Transverse colon (tissue), 4 donors: ENCODE results near the gene ZNF618. TPM values are rescaled to one million over a fixed set of nuclear protein-coding genes. Genes with fewer than 3 reads are reported as not detected.

Experiments used
- DNase-seq: peaks from one replicate; pipeline ENCODE4 v3.0.0-alpha.2; 2019
- H3K27ac ChIP-seq, 4 donors: fragments of 200-600 bp; sonication (generic); 2 replicates each; pipeline ENCODE4 v1.5.1; 2016 to 2018; ENCODE audit warnings: inconsistent platforms in 4 of 4
- H3K27me3 ChIP-seq: fragments of 200-600 bp; sonication (generic); 2 replicates; pipeline ENCODE4 v1.5.1; 2017; ENCODE audit warnings: inconsistent platforms
- H3K36me3 ChIP-seq, 4 donors: fragments of 200-600 bp; sonication (generic); 2 replicates each; pipeline ENCODE4 v1.5.1; 2017 to 2019; ENCODE audit warnings: inconsistent platforms in 4 of 4
- H3K4me1 ChIP-seq, 4 donors: fragments of 200-600 bp; sonication (generic); 2 replicates each; pipeline ENCODE4 v1.5.1; 2017 to 2020; ENCODE audit warnings: inconsistent platforms in 4 of 4
- H3K4me3 ChIP-seq, 4 donors: fragments of 200-600 bp; sonication (generic); 1 replicate in 1 of 4; 2 replicates in 3 of 4; pipeline versions ENCODE4 v1.5.1 to v1.6.1; 2017 to 2019; ENCODE audit warnings: inconsistent platforms in 4 of 4
- H3K9me3 ChIP-seq, 2 donors: fragments of 200-600 bp; sonication (generic); 2 replicates each; pipeline ENCODE4 v1.5.1; 2017 to 2019; ENCODE audit warnings: inconsistent platforms in 2 of 2
- EP300 ChIP-seq: sonication (generic); formaldehyde crosslinking; IDR thresholded peaks from one replicate; pipeline ENCODE4 v1.6.1; 2017; ENCODE audit warnings: antibody characterized with exemption, low read depth
- POLR2A ChIP-seq: fragments of 450-650 bp; IDR thresholded peaks from one replicate; pipeline ENCODE4 v1.6.1; 2016; ENCODE audit warnings: antibody characterized with exemption, mild to moderate bottlenecking, moderate library complexity
- POLR2AphosphoS5 ChIP-seq, 3 donors: sonication (generic); formaldehyde crosslinking; IDR thresholded peaks; one replicate each; pipeline ENCODE4 v1.6.1; 2016; ENCODE audit warnings: antibody characterized with exemption in 3 of 3
- WGBS, 2 donors: methylation state at CpG; one replicate each; pipeline ENCODE4 v1.1.5; 2018; ENCODE audit warnings: low coverage in 1 of 2; 5-methylcytosine and 5-hydroxymethylcytosine counted together
- in situ Hi-C, 4 donors: fragments of 200-750 bp; cut with MboI; loops; one replicate each; pipeline versions ENCODE4 v1.15.0 to v1.15.1; 2017; ENCODE audit warnings: low sequenced_read_pairs in 3 of 4, low pct_ligation_motif_present in 1 of 4, low pct_unique_long_range_greater_than_20kb in 1 of 4
- intact Hi-C: fragments of 100-400 bp; cut with DNase I; formaldehyde crosslinking; loops from one replicate; pipeline ENCODE4 v1.15.1; 2023; ENCODE audit warnings: low total_unique reads
- total RNA-seq, 4 donors: library from RNA; depleted of rRNA; stranded (reverse); fragments of >200 nt; gene quantifications; one replicate each; pipeline ENCODE4 v1.1.0, GENCODE V29; 2016
- TF ChIP-seq, protein P1 (sequence below), 5 experiments: fragments of 200-600 bp in 3 of 5; fragments of 450-650 bp in 2 of 5; sonication (generic) in 3 of 5; IDR thresholded peaks; 1 replicate in 2 of 5; 2 replicates in 3 of 5; pipeline ENCODE4 v1.5.1; 2016 to 2017; ENCODE audit warnings: antibody characterized with exemption in 5 of 5, inconsistent platforms in 3 of 5, mild to moderate bottlenecking in 2 of 5, moderate library complexity in 1 of 5

The ZNF618 gene
- total RNA-seq, 4 donors from 2014 or later = 2.2 to 8.6 (median 4.0) TPM

- Histone ChIP-seq H3K4me3 (no peak overlapping the region), H3K27me3 (no peaks in the 10 kb centered on the region), H3K36me3 (no peaks in the 10 kb centered on the region), H3K4me1 (peaks cover 0 to 18% (median 2%) of the 10 kb centered on the region in 4 donors), H3K9me3 (no peaks in the 10 kb centered on the region), H3K27ac (no peak overlapping the region)
- DNase-seq = no peak
- in situ Hi-C loops = no loop called here
- intact Hi-C loops = no loop called here
- no peak for TF ChIP-seq POLR2A
- no peak for TF ChIP-seq EP300
- TF ChIP-seq POLR2AphosphoS5 (IDR thresholded peaks at IDR 0.05) = no peak
- TF ChIP-seq, protein P1, sequence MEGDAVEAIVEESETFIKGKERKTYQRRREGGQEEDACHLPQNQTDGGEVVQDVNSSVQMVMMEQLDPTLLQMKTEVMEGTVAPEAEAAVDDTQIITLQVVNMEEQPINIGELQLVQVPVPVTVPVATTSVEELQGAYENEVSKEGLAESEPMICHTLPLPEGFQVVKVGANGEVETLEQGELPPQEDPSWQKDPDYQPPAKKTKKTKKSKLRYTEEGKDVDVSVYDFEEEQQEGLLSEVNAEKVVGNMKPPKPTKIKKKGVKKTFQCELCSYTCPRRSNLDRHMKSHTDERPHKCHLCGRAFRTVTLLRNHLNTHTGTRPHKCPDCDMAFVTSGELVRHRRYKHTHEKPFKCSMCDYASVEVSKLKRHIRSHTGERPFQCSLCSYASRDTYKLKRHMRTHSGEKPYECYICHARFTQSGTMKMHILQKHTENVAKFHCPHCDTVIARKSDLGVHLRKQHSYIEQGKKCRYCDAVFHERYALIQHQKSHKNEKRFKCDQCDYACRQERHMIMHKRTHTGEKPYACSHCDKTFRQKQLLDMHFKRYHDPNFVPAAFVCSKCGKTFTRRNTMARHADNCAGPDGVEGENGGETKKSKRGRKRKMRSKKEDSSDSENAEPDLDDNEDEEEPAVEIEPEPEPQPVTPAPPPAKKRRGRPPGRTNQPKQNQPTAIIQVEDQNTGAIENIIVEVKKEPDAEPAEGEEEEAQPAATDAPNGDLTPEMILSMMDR (IDR thresholded peaks at IDR 0.05) = no peak
Measured at GRCh38 chr9:113952676-113953075, 76.6 kb downstream of the ZNF618 start.

GRCh38 chr9:113953531-113953930, 77.4 kb downstream of the ZNF618 start:
- in situ Hi-C loops = no loop called here
- intact Hi-C loops = no loop called here
- H3K27ac ChIP-seq = no peak overlapping the region
- WGBS, 2 donors = 84 to 93% methylated on average over 2 of the region's 2 CpGs
- no peaks in the 10 kb centered on the region for H3K27me3 ChIP-seq
- no peaks in the 10 kb centered on the region for H3K9me3 ChIP-seq
- H3K36me3 ChIP-seq = no peaks in the 10 kb centered on the region
- H3K4me3 ChIP-seq = no peak overlapping the region
- no peak for DNase-seq
- peaks cover 3 to 26% (median 10%) of the 10 kb centered on the region in 4 donors for H3K4me1 ChIP-seq
- TF ChIP-seq POLR2AphosphoS5 (IDR thresholded peaks at IDR 0.05) = no peak
- no peak for TF ChIP-seq EP300
- TF ChIP-seq POLR2A = no peak
- TF ChIP-seq, protein P1 (IDR thresholded peaks at IDR 0.05) = no peak

DNA sequence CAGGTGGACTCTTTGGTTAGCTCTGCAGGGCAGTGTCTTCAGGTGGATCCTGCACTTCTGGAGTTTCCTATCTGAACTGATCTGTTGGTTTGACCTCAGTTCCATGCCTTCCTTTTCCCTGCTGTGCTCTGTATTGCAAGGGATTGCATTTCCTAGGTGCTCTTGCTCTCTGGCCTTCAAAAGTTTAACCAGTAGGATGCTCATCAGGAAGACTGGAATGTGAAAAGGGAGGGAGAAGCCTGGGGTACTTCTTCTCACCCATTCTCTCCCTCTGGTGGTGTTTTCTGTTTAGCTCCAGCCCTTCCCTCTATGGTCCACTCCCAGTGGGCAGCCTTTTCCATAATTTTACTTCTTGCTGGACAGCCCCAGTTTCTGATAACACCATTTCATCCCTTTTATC, 78.5 kb downstream of the ZNF618 start:
- TF ChIP-seq POLR2AphosphoS5 (IDR thresholded peaks at IDR 0.05) (no peak), POLR2A (no peak), EP300 (no peak)
- TF ChIP-seq, protein P1 (IDR thresholded peaks at IDR 0.05) = no peak
- H3K36me3 ChIP-seq = no peaks in the 10 kb centered on the region
- peak overlapping the region in 1 of 4 donors; percentile 51 for H3K27ac ChIP-seq
- no peak for DNase-seq
- no peak overlapping the region for H3K4me3 ChIP-seq
- H3K9me3 ChIP-seq = no peaks in the 10 kb centered on the region
- in situ Hi-C loops = no loop called here
- H3K27me3 ChIP-seq = no peaks in the 10 kb centered on the region
- intact Hi-C loops = no loop called here
- H3K4me1 ChIP-seq = peaks cover 3 to 28% (median 10%) of the 10 kb centered on the region in 4 donors

GRCh38 chr9:113955076-113955752, 79.1 kb downstream of the ZNF618 start:
- no peaks in the 10 kb centered on the region for H3K9me3 ChIP-seq
- in situ Hi-C loops = no loop called here
- H3K4me1 ChIP-seq = peaks cover 3 to 28% (median 10%) of the 10 kb centered on the region in 4 donors
- TF ChIP-seq, protein P1 (IDR thresholded peaks at IDR 0.05) = no peak
- no peak for DNase-seq
- WGBS, 2 donors = 78 to 89% methylated on average over 2 of the region's 2 CpGs
- peak overlapping the region in 2 of 4 donors; percentile 11 to 51 for H3K27ac ChIP-seq
- no peak overlapping the region for H3K4me3 ChIP-seq
- H3K27me3 ChIP-seq = no peaks in the 10 kb centered on the region
- intact Hi-C loops = no loop called here
- H3K36me3 ChIP-seq = no peaks in the 10 kb centered on the region
